GM18867 (cell line): ENCODE results near the gene HIVEP2.

Experiments used
- ATAC-seq: cut with Tn5 transposase; IDR thresholded peaks from one replicate; pipeline ENCODE4 v1.9.1; 2021; ENCODE audit warnings: mild to moderate bottlenecking, moderate library complexity; ENCODE audit not compliant: unreplicated experiment

HIVEP2 gene

DNA sequence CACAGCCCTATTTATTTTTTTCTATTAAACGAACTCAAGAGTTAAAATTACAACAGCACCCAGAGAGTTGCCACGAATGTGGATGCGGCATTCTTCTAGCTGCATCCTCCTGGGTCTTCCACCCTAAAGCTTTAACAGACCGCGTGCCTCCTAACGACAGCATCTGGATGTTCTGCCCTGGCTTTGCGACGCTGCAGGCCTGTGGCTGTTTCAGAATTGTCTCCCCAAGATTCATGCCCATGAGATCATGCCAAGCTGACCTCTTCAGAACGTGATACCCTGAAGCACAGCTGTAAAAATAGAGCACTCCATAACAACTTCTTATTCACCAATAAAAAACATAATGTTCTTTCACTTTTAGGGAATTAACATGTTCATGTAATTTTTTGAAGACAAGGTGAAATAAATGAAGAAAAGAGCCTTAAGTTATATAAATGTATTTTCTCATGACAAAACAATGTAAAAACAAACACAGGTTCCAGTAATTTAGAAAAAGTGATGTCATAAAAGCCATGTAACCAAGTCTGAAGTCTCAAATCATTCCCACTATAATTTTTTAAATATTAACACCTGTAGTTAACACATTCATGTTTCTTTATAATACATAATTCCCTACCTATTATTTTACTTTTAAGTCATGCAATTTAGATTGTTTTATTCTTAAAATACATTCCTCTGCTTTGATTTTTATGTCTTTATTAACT lies 26.5 kb downstream of the HIVEP2 start:
- ATAC-seq: no peak

DNA sequence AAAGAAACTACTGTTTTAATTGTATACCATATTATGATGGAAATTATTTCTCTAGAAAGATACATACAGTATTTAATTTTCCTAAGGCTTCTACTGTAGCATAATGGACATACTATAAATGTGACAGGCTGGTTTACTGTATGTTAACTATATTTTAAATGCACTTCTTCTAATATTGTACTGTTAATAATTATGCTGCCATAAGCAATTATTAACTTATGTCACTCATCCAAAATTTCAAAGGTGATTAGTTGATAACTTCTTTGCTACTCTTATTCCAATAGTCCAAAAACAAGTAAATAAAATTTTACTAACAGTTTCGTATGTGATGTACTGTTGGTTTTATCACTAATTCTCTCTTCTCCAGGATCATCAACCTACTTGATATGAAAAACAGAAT lies 28.1 kb downstream of the HIVEP2 start:
- no peak for ATAC-seq

DNA sequence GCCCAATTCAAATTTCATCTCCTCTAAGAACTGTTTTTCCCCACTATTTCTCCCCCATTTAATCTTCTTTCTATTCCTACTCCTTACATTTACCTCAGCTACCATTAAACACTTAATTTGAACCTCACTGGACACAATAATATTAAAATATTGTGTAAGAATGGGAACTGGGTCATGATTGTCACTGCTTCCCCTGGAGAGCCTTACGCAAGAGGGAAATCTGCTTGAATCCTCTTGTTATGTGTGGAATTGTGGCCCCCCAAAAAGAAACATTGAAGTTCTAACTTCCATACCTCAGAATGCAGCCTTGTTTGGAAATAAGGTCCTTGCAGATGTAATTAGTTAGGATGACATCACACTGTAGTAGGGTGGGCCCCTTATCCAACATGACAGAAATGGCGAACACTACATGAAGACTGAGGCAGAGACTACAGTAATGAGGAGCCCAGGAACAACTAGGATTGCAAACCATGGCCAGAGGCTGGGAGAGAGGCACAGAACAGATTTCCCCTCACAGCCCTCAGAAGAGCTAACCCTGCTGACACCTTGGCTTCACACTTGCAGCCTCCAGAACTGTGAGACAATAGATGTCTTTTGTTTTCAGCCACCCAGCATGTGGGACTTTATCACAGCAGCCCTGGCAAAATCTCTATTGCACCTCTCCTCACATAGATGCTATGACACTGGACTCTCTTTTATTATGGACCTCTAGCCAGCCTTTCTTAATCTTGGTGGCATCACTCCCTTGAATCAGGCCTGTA lies 29.9 kb downstream of the HIVEP2 start:
- no peak for ATAC-seq

DNA sequence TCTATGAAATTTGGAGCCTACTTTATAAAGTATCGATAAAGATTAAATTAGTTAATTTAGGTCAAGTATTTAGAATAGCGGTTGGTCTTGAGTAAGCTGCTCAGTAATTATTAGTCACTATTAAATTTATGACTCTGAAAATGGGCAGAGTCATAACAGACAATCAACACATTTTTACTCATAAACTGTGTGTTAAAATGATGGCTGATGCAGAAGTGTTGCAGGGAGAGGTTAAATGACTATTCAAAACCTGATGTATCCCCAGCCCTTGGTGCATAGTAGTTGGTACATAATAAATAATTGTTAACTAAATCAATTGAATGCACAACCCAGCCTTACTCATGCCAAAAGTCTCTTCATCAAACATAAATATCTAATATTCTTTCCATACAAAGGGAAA lies 30.6 kb downstream of the HIVEP2 start:
- ATAC-seq: no peak

DNA sequence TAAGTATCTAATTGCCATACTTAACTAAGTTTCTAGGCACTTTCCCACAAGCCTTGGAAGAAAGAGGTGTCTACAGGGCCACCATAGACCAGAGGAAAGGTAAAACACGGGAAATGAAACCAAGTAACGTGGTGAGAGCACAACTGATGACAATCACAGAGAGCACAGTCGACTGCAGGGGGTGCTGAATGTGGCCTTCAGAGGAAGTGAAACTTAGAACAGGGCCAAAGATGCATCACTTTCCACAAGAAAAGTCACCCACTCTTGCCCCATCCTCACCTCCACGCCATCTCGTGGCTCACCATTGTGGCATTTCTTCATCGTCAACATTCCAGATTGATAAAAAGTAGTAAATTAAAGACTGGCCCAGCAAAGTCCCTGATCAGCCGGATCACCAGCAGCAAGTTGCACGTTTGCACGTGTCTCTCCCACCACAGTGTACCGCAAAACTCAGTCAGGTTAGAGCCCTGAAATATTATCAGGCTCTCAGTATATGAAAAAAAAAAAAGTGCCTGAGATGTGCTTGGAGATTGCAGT lies 31.4 kb downstream of the HIVEP2 start:
- ATAC-seq: peak; percentile 93

GRCh38 chr6:142913036-142913510 lies 31.9 kb downstream of the HIVEP2 start:
- ATAC-seq: peak; percentile 58

GRCh38 chr6:142912125-142912524 lies 32.9 kb downstream of the HIVEP2 start:
- ATAC-seq: no peak

DNA sequence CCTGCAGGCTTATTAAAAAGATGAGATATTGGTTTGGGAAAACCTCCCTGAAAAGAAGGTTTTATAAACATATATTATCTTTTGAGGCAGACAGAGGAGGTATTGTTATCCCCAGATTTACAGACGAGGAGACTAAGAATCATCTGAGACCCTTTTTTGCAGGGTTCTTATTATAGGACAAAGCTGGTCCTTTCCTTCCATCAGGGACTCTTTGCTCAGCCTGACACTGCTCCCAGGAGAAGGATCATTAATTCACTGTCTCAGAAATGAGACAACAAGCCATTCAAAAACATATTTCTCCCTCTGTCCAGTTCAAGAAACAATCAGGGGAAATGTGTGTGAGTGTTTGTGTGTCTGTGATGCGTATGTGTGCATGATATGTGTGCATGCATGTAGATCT lies 33.5 kb downstream of the HIVEP2 start:
- no peak for ATAC-seq

DNA sequence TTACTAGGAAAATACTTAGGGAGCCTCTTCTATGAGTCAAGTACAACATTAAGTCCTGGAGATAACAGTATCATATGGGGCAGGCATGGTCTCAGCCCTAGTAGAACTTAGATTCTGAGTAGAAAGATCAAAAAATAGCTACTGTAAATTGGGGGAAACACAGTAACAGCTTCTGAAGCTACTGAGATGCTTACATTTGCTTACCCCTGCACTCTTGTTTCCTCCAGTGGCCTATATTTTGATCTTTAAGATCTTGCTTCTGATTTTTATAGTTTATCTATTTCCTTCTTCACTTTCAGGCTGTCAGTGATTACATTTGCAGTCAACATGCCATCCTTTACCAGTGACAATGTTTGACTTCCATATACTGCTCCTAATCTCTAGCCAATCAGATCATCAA lies 35.3 kb downstream of the HIVEP2 start:
- no peak for ATAC-seq

GRCh38 chr6:142908235-142908634 lies 36.7 kb downstream of the HIVEP2 start:
- ATAC-seq: no peak

DNA sequence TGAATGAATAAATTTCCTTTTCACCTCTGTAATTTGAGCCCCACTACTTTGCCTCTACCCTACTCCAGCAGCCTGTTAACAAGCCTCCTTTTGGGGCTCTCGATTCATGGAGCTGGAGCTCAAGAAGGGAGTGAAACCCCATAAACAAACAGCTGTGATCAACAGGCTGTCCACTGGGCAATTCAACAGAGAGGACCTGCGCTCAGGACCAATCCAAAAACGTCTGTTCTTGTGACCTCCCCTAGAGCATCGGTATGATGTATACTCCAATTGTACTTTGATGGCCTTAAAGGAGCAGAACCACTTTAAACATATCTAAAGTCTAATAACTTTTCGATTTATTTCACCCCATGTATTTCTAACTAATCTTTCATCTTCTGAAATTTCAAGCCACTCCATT lies 37.4 kb downstream of the HIVEP2 start:
- ATAC-seq: peak; percentile 42

DNA sequence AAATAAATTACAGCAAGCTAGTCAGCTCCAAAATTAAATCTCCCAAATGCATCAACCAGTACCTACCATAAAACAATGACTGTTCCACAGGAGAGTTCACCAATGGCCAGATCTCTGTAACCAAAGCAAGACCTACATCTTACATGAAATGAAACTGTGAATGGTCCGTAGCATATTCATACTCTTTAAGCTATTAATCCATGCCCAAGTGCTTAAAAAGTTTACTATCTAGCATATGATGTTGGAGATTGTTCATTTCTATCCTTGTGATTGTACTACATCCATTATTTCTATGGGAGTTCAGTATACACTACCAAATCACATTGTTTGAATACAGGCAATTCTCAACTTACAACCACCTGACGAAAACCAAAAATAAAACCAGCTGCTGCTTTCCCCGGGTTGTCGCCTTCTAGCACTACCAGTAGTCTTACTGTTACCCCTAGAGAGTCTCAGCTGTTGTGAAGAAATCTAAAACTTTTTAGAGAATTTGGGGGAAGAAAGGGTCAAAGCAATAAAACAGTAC lies 38.0 kb downstream of the HIVEP2 start:
- peak; percentile 83 for ATAC-seq

DNA sequence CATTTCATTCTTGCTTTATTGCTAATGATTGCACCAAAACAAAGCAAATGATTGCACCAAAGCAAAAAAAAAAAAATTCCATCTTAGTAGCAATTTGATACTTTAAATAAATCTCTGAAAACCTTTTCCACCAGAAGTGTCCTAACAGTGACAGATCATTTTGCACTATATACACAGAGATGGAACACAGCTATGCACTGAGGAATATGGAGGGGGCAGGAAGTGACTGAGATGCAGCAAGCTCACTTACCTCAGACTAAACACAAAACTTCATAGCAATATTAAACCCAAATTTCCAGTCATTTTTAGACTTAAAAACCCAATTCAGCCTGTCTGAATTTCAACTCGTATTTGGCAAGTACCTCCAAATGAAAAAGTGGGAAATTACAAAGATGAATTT lies 41.2 kb downstream of the HIVEP2 start:
- no peak for ATAC-seq

DNA sequence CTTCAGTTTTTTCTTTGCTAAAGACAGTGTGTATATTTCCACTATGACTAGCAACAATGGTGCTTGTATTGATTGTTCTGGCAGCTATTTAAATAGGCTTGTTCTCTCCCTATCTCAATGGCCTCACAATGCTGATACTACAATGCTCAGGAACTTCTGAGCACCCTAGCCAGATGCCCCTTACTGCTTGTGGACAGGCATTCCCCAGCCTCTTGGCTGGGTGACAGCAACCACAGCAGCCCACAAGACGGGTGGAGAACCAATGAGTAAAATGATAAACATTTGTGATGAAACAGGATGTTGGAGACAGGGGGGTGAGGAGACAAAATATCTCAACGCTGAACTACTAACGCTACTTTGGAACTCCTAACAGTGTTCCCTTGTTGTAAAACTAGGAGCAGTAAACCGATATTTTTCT lies 42.3 kb downstream of the HIVEP2 start:
- peak; percentile 52 for ATAC-seq

DNA sequence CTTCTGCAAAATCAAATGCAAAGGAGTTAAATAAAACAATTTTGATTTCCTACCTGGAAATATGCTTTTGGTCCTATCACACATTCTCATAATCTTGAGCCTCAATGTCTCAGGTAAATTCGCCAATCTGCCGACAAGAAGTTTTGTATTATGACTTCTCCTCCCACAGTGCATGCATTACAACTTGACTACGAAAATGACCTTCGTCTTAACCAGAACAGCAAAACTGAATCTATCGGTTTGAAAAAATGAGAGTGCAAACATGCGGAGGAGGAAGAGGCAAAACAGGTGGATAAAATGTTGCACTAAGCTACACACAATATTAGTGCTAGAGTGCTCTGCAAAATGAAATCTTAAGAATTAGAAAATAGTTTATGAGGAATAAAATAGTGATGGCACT lies 43.4 kb downstream of the HIVEP2 start:
- ATAC-seq: no peak

DNA sequence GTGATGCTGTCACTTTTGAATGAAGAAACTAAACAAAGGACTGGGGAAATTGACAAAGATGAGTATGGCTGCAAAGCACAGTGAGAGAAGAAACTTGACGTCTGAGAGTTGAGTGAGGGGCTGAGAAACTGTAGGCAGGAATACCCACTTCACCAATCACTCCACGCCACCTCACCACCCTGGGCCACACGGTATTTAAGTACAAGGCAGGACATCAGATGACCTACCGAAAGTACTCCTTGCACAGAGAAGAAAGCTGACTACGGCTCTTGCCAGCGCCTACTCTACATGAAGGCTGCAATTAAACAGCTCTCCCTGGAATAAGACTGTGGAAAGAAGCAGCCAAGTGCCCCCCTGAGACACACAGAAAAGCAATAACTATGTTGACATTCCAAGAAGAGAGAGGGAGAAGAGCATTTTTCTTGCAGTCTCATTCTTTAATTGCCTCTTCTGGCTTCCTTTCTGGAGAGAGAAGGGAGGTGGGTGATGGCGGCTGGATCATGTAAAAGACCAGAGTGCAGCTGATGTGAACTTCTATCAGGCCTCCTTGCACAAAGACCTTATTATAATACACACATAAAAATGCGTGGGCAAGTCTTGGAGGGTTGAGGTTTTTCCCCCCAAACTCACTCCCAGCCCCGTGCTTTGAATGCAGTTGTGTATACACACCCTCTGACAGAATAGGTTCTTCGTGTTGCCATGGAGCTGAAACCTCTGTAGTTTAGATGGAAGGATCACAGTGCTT lies 44.6 kb downstream of the HIVEP2 start:
- no peak for ATAC-seq

- ATAC-seq: no peak
These were observed 45.8 kb downstream of the HIVEP2 start for GRCh38 chr6:142898927-142899895.

- ATAC-seq: no peak
These were observed 47.3 kb downstream of the HIVEP2 start for GRCh38 chr6:142897659-142898058.

DNA sequence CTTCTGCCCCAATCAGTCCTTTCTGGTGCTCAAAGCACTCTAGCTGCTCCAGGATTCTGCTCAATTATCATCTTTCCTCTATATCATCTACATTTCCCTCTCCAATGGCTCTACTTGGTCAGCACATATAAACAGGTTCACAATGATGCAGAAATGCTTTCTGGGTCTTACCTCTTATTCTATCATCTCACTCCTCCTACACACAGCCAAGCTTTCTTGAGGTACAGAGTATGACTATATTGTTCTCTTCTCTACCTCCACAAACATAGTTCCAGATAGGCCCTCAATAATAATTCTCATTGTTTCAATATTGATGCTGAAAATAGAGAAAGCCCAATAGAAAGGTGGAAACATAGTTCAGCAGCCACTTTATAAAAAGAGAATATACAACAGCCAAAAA lies 48.2 kb downstream of the HIVEP2 start:
- no peak for ATAC-seq

- ATAC-seq: no peak
These were observed 51.9 kb downstream of the HIVEP2 start for GRCh38 chr6:142893088-142893487.
